ENCODE measurements around the gene SLC25A5. TPM values are rescaled to one million over a fixed set of nuclear protein-coding genes. Genes with fewer than 3 reads are reported as not detected.
"Not testable (repeated sequence)": the region's sequence is repeated elsewhere in the genome, so short reads cannot be mapped to it uniquely, and the experiment has no call there.

Gene SLC25A5
- total and polyA plus RNA-seq, 10 of the 15 experiments (the other 5 are each of a cell fraction or from before 2014, with no cell fraction given), result 361 to 3,863 (median 618) TPM

- RAD21 ChIA-PET (ENCODE audit: unreplicated experiment); H2AFZ ChIP-seq (ENCODE audit: control insufficient read depth, low read depth, low read length); FAIRE-seq; ATAC-seq; H3K27ac ChIP-seq (ENCODE audit: control insufficient read depth, insufficient read depth); H3K27me3 ChIP-seq (replicated peaks in 1 of 2; ENCODE audit: control insufficient read depth in 2 of 2, insufficient read depth in 2 of 2, low read length in 1 of 2); H3K4me2 ChIP-seq (ENCODE audit: control insufficient read depth, insufficient read depth); H3K9ac ChIP-seq (ENCODE audit: control insufficient read depth, insufficient read depth, low read length); in situ Hi-C loops (cut with MboI); H4K20me1 ChIP-seq (ENCODE audit: control insufficient read depth, insufficient read depth); BruUV-seq (replicated peaks); H3K4me1 ChIP-seq (ENCODE audit: control insufficient read depth, insufficient read depth, low read length); H3K4me3 ChIP-seq; H3K79me2 ChIP-seq (ENCODE audit: control insufficient read depth, insufficient read depth, low read length); H3K9me3 ChIP-seq (replicated peaks; ENCODE audit: control insufficient read depth, insufficient read depth, low read length); DNase-seq (ENCODE audit: low read depth, low spot score); H3K36me3 ChIP-seq (ENCODE audit: control insufficient read depth in 2 of 2, insufficient read depth in 2 of 2, low read length in 1 of 2): not testable (repeated sequence)
- WGBS (ENCODE audit: insufficient coverage, insufficient replicate concordance, low lambda C conversion rate, missing lambda C conversion rate), result 56% methylated on average over 10 of the region's 10 CpGs
- ChIA-PET SMC1A (ENCODE audit: uncharacterized antibody, unreplicated experiment) (interaction anchor here (0.5 to 1.7 kb wide), 7 partner anchors 9 to 266 kb away, joined by 3 to 5 read pairs (median 3); no protein-coding TSS in a partner anchor), POLR2A (interaction anchor here (0.6 to 0.9 kb wide), 2 partner anchors 19 to 99 kb away, joined by 3 to 4 read pairs; no protein-coding TSS in a partner anchor), CTCF (interaction anchor here (0.8 to 1.9 kb wide), 6 partner anchors 11 to 287 kb away, joined by 3 to 6 read pairs (median 4); no protein-coding TSS in a partner anchor)
- intact Hi-C loops (cut with micrococcal nuclease; ENCODE audit: unreplicated experiment), result loop anchor here (5.0 kb wide), 1 partner anchor 283 kb away; no protein-coding TSS in a partner anchor
These were observed 25.7 kb downstream of the SLC25A5 start for GRCh38 chrX:119493851-119494495.

- WGBS (ENCODE audit: insufficient coverage, insufficient replicate concordance, low lambda C conversion rate, missing lambda C conversion rate), result 37% methylated on average over 10 of the region's 10 CpGs
- POLR2A ChIA-PET, result interaction anchor here (0.5 to 1.6 kb wide), 2 partner anchors 12 to 169 kb away, joined by 4 read pairs; no protein-coding TSS in a partner anchor
- H3K36me3 ChIP-seq (ENCODE audit: control insufficient read depth in 2 of 2, insufficient read depth in 2 of 2, low read length in 1 of 2), result no peaks in the 10 kb centered on the region
- H3K4me2 ChIP-seq (ENCODE audit: control insufficient read depth, insufficient read depth), result no peak overlapping the region
- no peaks in the 10 kb centered on the region for H3K27me3 ChIP-seq (replicated peaks in 1 of 2; ENCODE audit: control insufficient read depth in 2 of 2, insufficient read depth in 2 of 2, low read length in 1 of 2)
- H3K27ac ChIP-seq (ENCODE audit: control insufficient read depth, insufficient read depth), result no peak overlapping the region
- H3K4me1 ChIP-seq (ENCODE audit: control insufficient read depth, insufficient read depth, low read length), result no peaks in the 10 kb centered on the region
- no peak for FAIRE-seq
- no peaks in the 10 kb centered on the region for H3K9me3 ChIP-seq (replicated peaks; ENCODE audit: control insufficient read depth, insufficient read depth, low read length)
- no peaks in the 10 kb centered on the region for H4K20me1 ChIP-seq (ENCODE audit: control insufficient read depth, insufficient read depth)
- no peak overlapping the region for H3K9ac ChIP-seq (ENCODE audit: control insufficient read depth, insufficient read depth, low read length)
- no peaks in the 10 kb centered on the region for H3K79me2 ChIP-seq (ENCODE audit: control insufficient read depth, insufficient read depth, low read length)
- intact Hi-C loops (cut with micrococcal nuclease; ENCODE audit: unreplicated experiment) (no loop called here), in situ Hi-C loops (cut with MboI) (no loop called here)
- no peak overlapping the region for H3K4me3 ChIP-seq
- no peak for DNase-seq (ENCODE audit: low read depth, low spot score)
- no TSS peak for BruUV-seq (replicated peaks)
- TF ChIP-seq FOXM1 (IDR thresholded peaks at IDR 0.05; ENCODE audit: low read depth, low read length) (no peak), TARDBP (IDR thresholded peaks at IDR 0.05; ENCODE audit: borderline replicate concordance) (no peak), SUPT20H (IDR thresholded peaks at IDR 0.05; ENCODE audit: borderline replicate concordance, control insufficient read depth, low read depth, low read length) (no peak)
- RAD21 ChIA-PET (ENCODE audit: unreplicated experiment), result no interaction called here
- H2AFZ ChIP-seq (ENCODE audit: control insufficient read depth, low read depth, low read length), result no peak overlapping the region
- SMC1A ChIA-PET (ENCODE audit: uncharacterized antibody, unreplicated experiment), result interaction anchor here (0.5 to 1.9 kb wide), 3 partner anchors 16 to 33 kb away, joined by 3 to 4 read pairs (median 3); no protein-coding TSS in a partner anchor
- CTCF ChIA-PET, result interaction anchor here (0.6 to 1.7 kb wide), 7 partner anchors 8 to 289 kb away, joined by 3 to 9 read pairs (median 3); no protein-coding TSS in a partner anchor
- no peak for ATAC-seq
These were observed 27.8 kb downstream of the SLC25A5 start for GRCh38 chrX:119495734-119496726.
